ENCODE measurements around the gene HHAT.
"Not testable (repeated sequence)": the region's sequence is repeated elsewhere in the genome, so short reads cannot be mapped to it uniquely, and the experiment has no call there.

HHAT gene

DNA sequence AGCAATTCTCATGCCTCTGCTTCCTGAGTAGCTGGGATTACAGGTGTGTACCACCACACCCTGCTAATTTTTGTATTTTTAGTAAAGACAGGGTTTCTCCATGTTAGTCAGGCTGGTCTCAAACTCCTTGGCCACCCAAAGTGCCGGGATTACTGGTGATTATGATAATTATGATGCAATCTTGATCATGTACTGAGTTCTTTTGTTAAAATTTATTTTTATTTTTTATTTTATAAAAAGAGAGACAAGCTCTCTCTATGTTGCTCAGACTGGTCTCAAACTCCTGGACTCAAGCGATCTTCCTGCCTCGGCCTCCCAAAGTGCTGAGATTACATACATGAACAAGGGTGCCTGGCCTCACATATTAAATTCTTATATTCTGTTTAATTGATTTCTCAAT, 25.6 kb downstream of the HHAT start:
- in situ Hi-C loops (cut with HindIII; ENCODE audit: low sequenced_read_pairs) = not testable (repeated sequence)

DNA sequence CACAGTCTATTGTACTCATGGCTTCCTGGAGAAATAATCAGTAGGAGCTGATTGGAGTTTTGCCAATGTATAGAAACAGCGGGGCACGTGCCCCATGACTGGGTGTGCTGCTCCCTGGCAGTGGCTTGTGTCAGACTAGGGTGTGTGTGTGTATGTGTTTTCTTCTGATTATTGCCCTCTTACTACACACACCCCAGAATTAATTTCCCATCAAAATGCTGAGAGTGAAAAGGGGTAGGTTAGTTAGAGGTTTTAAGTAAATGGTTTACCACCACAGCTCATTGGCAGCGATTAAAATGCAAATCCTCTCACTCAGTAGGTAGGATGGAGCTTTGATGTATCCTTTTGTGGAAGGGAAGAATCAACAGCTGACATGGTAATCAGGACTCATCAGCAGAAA, 29.9 kb downstream of the HHAT start:
- in situ Hi-C loops (cut with HindIII; ENCODE audit: low sequenced_read_pairs) = loop anchor here (5.0 kb wide), 1 partner anchor 86 kb away; no protein-coding TSS in a partner anchor

DNA sequence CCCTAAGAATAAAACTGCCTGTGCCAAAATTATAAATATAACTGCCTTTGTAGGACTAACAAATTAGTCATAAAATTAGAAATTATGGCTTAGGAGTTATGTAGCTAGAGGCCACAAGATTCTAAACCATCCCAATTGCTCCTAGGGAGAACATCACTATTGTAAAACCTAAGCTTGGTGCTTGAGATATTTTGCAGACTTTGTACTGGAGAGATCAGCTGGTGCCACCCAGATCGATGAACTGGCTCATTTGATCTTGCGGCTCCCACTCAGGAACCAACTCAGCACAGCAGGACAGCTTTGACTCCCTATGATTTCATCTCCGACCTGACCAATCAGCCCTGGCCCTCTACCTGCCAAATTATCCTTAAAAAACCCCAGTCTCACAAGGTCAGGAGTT, 30.6 kb downstream of the HHAT start:
- in situ Hi-C loops (cut with HindIII; ENCODE audit: low sequenced_read_pairs) = loop anchor here (5.0 kb wide), 1 partner anchor 87 kb away; no protein-coding TSS in a partner anchor

GRCh38 chr1:210360852-210361477, 32.3 kb downstream of the HHAT start:
- in situ Hi-C loops (cut with HindIII; ENCODE audit: low sequenced_read_pairs) = no loop called here

GRCh38 chr1:210361665-210362064, 33.0 kb downstream of the HHAT start:
- in situ Hi-C loops (cut with HindIII; ENCODE audit: low sequenced_read_pairs) = no loop called here

- in situ Hi-C loops (cut with HindIII; ENCODE audit: low sequenced_read_pairs) = no loop called here
These were observed 33.8 kb downstream of the HHAT start for GRCh38 chr1:210362526-210362925.

DNA sequence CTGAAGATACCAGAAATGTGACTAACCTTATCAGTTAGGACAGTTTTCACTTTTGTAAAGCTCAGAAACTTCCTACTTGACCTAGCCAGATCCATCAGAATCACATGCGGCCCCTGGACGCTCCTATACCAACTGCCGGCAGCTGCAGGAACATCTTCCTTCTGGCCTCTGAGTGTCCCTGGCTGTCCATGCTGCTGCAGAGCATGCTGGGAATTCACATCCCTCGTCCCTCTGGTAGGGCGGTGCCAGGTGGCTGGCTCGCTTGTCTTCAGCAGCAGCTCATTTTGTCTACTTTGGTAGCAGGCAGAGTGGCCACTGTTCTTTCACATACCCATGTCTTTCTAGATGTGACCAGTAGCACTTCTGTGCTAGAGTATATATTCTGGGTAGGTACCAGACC, 34.4 kb downstream of the HHAT start:
- in situ Hi-C loops (cut with HindIII; ENCODE audit: low sequenced_read_pairs) = no loop called here

GRCh38 chr1:210364479-210364878, 35.8 kb downstream of the HHAT start:
- in situ Hi-C loops (cut with HindIII; ENCODE audit: low sequenced_read_pairs) = no loop called here

- in situ Hi-C loops (cut with HindIII; ENCODE audit: low sequenced_read_pairs) = no loop called here
These were observed 38.1 kb downstream of the HHAT start for GRCh38 chr1:210366767-210367166.

- in situ Hi-C loops (cut with HindIII; ENCODE audit: low sequenced_read_pairs) = no loop called here
These were observed 38.9 kb downstream of the HHAT start for GRCh38 chr1:210367566-210367965.

DNA sequence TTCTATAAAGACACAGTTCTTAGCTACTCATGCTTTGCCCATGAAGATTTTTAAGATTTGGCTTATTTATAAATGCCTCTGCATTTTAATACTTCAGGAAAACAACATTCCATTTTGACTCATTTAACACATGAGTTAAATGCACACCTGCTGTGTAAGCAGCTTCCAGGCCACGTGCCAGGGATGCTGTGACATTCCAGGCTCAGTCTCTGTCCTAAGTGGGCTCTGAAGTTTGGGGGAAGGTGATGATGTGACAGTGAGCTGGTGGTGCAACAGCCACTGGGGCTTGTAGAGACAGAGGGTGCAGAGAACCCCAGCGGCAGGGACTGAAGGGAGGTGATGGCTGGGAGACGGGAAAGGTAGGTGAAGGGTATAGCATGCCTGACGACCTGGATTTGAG, 40.7 kb downstream of the HHAT start:
- in situ Hi-C loops (cut with HindIII; ENCODE audit: low sequenced_read_pairs) = no loop called here

GRCh38 chr1:210371916-210372315, 43.2 kb downstream of the HHAT start:
- in situ Hi-C loops (cut with HindIII; ENCODE audit: low sequenced_read_pairs) = no loop called here

DNA sequence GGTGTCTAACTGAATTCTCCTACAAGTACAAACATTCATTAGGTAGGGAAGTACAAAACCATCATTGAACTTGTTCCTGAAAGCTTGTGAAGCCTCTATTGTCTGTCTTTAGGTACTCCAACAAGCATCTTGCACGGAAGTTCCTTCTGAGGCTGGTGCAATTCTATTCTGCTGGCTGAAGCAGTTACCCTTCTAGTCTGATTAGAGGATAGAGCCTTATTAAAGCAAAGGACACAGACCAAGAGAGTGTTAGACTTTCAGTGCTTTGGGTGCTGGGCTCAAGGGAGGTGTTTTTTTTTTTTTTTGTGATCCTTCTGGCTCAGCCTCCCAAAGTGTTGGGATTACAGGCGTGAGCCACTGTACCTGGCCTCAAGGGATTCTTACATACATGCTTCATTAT, 43.8 kb downstream of the HHAT start:
- in situ Hi-C loops (cut with HindIII; ENCODE audit: low sequenced_read_pairs) = no loop called here

DNA sequence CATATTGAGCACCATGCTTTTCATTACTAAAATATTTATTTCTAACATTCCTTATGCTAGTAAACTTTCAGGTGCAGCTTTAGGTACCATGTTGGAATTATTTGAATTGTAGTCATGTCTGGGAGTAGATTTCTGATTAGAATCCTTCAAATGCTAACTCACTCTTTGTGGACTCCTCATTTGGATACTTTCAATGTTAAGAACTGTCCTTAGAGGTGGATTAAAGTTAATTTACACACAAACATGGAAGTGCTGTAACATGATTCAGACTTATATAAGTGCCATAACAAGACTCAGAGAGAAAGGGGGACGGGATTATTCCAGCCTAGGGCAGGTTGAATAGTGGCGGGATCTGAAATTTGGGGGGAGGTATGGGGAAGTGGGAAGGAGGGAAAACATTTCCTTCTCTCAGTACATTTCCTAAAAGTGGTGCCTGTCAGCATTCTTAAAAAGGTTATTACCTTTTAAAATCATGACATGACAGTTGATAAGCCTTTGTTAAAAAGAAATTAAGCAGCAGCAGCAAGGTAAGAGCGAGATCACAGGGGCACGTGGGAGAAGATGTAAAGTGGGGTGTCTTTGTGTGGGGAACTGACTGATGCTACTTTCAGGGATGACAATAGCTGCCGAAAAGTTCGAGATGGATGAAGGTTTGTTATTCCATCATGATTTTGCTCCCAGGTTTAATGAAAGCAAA, 44.4 kb downstream of the HHAT start:
- in situ Hi-C loops (cut with HindIII; ENCODE audit: low sequenced_read_pairs) = no loop called here

GRCh38 chr1:210373628-210373877, 44.9 kb downstream of the HHAT start:
- in situ Hi-C loops (cut with HindIII; ENCODE audit: low sequenced_read_pairs) = no loop called here

DNA sequence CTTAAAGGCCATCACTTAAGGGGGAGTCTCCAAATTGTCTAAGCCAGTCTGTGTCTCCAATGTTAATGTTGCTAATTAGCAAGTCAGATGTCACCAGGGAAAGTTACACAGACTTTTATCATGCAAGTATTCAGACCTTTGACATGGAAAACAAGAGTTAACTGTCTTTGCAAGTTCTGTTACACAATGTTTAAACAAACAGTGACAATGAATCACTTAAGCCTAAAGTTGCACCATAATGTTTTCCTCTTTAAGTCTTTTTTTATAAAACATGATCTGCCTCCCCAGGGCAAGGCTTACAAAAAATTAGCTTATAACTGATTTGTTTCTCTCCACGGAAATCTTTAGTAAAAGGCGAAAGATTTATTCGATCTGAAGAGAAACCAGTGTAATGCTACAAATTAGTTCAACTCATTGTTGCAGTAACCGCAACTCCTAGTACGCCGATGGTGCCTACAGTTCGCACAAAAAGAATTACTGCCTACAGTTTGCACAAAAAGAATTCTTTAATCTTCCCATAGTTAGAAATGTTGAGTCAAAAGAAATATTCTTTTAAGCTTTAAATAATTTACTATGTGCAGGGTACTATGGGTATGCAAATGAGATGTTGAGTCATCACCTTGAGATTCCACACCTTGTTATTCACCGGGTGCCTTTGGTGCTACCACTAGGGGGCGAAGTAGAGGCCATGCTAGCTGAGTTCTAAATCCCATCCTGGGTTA, 45.3 kb downstream of the HHAT start:
- in situ Hi-C loops (cut with HindIII; ENCODE audit: low sequenced_read_pairs) = no loop called here

- in situ Hi-C loops (cut with HindIII; ENCODE audit: low sequenced_read_pairs) = no loop called here
These were observed 45.9 kb downstream of the HHAT start for GRCh38 chr1:210374600-210374953.

DNA sequence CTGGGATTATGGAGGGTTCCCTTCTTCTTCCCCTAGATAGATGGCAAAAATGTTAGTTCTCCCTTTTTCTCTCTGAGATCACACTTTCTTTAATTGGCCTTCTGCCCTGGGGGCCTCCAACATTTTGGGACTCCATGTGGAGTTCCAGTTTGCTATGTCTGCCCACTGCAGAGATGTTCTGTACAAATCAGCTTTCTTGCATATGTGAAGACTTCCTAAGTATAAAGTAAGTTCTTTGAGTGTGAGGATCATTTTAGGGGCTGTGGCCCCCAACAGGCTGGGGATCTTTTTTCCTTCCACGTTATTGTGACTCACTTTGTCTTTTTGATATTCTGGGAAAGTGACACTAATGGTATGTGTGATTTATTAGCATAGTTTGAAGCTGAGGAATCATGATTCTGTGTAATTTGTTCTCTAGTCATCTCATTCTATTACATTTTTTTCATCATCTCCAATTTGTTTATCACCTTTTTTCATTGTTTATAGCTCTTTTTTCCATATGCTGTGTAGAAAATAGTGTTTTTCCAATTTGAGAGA, 48.2 kb downstream of the HHAT start:
- in situ Hi-C loops (cut with HindIII; ENCODE audit: low sequenced_read_pairs) = no loop called here

DNA sequence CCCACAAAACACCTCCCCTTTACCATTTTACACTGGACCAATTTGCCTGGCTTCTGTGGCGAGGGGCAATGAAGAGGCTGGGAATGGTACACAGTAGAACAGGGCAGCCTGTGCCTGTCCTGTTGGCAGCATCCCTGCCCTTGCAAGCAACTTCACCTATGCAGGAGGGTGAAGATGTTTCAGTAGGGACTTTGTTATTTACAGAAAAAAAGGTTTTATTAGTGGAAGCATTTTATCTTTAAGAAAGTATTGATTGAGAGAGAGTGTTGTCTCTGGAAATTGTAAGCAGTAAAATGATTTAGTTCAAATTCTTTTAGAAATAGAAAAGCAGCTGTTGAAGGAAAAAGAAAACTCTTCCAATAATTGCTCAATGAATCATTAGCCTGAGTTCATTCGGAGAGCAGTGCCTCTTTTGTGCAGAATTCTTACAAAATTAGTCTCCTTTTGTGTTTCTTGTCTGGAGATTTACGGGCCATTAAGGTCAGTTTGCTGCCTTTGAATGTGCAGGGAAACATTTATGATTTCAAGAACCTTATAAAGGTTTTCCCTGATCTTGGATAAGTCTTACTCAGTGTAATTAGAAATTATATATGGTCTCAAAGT, 49.1 kb downstream of the HHAT start:
- in situ Hi-C loops (cut with HindIII; ENCODE audit: low sequenced_read_pairs) = no loop called here

GRCh38 chr1:210378736-210379135, 50.0 kb downstream of the HHAT start:
- in situ Hi-C loops (cut with HindIII; ENCODE audit: low sequenced_read_pairs) = no loop called here

- in situ Hi-C loops (cut with HindIII; ENCODE audit: low sequenced_read_pairs) = no loop called here
These were observed 53.2 kb downstream of the HHAT start for GRCh38 chr1:210381934-210382333.

GRCh38 chr1:210384625-210385024, 55.9 kb downstream of the HHAT start:
- in situ Hi-C loops (cut with HindIII; ENCODE audit: low sequenced_read_pairs) = no loop called here

Measured in endothelial cell of hepatic sinusoid (primary cell).